Right kidney (tissue), 1 donor: ENCODE measurements around the gene TSPAN9.

Experiments used
- DNase-seq: peaks from one replicate; pipeline ENCODE4 v3.0.0-alpha.2; 2016

The TSPAN9 gene

GRCh38 chr12:3207175-3207574, 130.0 kb downstream of the TSPAN9 start:
- DNase-seq, result no peak

DNA sequence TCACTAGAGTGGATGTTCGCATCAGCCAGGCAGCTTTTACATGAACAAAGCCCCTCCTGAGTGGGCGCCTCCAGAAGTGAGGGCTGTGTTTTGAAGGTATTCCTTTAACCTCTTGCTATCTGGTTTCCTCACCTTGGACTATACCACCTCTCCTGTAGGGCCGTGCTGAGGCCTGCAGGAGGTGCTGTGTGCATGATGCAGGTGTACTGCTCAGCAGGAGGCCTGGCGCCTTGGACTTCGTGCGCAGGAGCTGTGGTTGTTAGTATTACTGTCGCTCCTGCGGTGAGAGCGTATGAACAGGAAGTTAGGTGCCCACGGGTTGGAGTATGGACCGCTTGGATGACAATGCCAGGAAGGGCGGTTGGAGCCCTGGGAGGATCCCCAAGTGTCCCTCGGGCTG, 130.7 kb downstream of the TSPAN9 start:
- DNase-seq, result no peak

GRCh38 chr12:3213188-3213587, 136.0 kb downstream of the TSPAN9 start:
- DNase-seq, result no peak

DNA sequence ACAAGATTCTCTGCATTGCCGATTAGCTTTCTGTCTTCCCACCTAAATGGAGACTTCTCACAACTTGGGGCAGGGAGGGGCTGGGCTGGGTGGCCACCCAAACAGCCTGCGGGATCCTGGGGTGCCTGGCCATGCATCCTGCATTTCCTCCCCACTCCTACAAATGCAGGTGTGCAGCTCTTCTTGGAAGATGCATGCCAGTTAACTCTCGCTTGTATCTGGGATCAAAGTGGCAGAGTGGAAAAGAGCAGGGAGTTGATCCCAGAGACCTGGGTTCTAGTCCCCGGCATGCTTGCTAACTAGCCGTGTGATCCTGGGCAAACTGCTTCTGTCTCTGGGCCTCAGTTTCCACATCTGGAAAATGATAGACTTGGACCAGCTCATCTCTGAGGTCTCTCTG, 136.6 kb downstream of the TSPAN9 start:
- no peak for DNase-seq

- DNase-seq, result no peak
These were observed 137.6 kb downstream of the TSPAN9 start for GRCh38 chr12:3214526-3215365.

DNA sequence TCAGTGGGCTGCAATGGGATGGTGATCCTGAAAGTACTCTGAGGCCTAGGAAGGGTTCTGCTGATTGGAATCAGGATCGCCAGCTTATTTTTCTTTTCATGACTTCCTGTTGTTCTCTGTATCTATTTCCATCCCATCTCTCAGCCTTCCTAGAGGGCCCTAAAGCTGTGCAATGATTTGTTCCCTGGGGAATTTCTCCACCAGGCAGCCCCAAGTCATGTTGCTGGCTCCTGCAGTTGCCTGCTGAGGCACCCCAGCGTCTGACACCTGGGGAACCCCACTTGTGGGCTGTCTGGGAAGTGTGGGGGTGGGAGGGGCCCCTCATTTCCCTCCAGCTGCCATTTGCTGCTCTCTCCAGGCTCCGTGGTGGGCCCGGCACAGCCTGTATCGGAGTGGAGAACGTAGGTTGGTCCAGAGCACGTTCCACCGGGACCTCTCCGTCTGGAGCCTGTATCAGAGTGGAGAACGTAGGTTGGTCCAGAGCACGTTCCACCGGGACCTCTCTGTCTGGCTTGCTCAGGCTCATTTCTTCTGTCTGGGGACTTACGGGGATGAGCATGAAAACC, 138.3 kb downstream of the TSPAN9 start:
- DNase-seq, result no peak

GRCh38 chr12:3216097-3216496, 138.9 kb downstream of the TSPAN9 start:
- DNase-seq, result no peak

DNA sequence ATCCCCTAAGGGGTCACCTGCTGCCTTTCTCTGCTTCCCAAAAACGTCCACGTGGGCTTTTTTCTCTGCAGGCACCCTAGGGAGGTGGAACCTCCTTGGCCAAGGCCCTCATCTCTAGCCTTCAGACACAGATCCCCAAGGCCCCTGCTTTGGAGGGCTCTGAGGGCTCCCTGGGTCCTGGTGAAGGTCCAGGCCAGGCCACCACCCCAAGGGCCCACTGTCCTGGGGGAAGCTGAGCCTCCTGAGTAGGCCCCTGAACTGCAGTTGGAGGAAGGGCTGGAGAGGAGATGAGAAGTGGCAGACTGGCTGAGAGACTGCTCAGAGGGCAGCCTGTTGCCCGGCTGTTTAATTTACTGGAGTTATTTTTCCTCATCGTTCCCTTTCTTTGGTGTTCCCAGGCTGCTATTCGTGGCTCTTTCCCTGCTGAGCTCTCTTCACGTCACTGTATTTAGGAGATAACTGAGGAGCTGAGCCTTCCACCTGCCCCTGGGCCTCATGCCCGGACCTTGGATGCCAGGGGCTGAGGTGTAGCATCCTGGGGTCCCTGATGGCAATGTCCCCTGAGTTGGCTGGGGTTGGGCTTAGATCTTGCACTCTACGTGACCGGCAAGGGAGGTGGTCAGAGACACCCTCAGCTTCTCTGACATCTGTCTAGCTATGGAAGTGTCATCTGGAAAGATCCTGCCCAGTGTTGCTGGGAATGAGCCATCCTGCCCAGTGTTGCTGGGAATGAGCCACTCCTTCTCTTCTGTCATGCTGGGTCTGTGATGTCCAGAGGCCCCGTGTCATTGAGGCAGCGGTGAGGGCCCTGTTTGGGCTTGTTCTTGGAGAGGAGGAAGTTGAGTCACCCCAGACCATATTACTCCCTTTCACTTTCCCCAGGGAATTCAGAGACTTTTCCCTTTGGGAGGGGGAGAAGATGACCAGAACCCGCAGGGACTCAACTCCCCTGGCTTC, 139.8 kb downstream of the TSPAN9 start:
- DNase-seq, result no peak

DNA sequence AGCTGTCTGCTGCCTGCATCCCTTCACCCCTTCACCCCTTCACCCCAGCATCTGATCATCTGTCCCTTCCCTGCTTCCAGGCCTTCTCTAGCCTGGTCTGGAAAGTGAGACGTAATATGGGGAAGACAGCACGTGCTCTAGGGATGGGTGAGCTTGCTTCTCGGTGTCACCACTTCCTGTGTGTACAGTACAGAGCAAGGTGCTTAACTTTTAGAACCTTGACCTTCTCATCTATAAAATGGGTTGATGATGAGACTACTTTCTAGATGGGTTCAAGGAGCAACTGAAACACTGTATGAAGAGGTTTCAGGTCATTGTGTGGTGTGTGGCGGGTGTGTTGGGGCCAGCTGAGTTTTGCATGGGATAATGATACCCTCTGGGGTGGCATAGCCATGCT, 140.5 kb downstream of the TSPAN9 start:
- DNase-seq, result no peak

DNA sequence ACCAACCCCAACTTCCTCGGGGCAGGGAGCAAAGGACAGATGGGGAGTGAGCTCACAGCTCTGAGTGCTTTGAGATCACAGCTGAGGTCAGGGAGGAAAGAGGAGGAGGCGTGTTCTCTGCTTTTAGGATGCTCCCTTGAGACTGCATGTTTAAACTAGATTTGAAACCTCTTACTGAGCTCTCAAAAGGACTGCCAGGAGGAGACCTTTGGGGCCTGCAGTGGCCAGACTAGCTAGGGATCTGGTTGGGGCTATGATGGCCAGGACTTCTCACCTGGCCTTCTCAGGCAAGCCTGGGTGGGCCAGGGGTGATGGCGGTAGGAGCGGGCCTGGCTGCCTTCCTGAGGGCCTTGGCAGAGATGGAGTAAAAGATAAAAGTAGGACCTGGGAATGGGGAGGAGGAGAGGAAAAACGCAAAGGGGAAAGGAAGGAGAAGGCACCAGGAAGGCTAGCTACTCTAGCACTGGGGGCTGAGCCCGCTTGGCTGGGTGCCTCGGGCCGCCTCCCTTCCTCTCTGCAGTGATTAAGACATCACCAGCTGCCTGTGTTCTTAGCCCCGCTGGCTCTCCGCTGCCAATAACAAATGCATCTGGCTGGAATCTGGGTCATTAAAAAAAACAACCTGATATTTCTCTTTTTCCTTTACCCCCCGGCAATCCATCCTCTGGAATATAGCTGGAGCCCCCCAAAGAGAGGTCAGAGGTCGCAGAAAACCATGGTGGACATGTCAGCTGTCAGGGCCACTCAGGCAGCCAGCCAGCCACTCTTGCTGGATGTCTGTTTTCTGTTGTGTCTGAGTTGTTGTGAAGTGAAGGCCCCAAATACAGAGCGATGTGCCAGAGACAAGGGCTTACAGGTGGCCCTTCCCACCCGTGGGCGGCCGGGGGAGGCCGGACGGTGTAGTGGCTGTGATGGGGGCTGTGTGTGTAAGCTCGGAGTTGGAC, 141.3 kb downstream of the TSPAN9 start:
- DNase-seq, result no peak

GRCh38 chr12:3219233-3219632, 142.1 kb downstream of the TSPAN9 start:
- DNase-seq, result no peak

- no peak for DNase-seq
These were observed 143.5 kb downstream of the TSPAN9 start for GRCh38 chr12:3220382-3221321.

- DNase-seq, result no peak
These were observed 145.1 kb downstream of the TSPAN9 start for GRCh38 chr12:3222306-3222705.

DNA sequence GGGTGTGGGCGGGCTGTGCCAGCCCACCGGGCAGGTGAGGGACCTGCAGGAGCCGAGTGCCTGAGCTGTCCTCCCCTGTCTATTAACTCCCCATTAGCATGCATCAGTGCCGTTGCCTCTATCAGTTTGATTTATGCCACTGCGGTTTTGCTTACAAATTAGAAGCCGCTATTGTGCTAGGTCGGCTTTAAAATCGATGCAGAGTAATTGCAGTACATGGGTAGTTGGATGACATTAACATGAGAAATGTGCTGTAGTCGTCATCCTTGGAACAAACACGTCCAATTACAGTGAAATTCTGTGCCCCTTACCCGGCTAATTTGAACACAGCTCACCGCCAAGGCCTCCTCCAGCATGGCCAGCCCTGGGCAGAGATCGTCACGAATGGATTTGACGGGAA, 145.8 kb downstream of the TSPAN9 start:
- DNase-seq, result no peak

DNA sequence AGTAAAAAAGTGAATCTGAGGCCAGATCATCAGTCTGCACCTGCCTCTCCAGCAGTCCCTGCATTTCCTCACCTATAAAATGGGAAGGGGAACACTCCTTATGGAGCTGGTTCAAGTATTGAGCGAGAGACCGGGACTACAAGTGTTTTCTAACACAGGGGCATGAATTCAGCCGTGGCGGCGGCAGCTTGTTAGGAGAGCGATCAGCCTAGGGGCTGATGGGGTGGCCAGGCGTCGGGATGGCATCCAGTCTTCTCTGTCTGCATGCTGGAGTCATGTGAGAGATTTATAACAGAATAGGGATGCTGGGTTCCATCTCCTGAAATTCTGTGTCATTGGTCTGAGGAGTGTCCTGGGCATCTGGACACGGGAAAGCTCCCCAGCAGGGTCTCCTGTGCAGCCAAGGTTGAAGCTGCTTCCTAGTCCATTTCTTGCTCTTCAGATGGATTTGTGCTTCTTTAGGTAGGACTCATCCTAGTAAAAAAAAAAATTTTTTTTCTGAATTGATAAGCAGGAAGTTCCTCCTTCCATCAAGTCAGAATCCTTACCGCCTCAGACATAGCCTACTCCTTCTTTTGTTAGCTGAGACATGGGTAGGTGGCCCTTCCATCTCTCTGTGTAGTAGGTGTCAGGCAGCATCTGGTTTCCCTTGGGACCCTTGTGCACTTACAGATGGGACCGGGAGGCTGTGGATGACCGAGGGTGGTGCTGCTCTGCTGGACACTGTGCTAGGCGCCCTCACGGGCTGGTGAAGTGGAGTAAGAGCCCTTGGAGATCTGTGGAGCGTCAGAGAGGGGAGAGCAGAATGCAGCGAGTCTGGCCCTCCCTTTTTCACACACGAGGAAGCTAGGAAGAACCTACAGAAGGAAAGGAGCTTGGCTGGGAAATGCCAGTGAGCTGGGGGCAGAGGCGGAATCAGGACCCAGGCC, 146.7 kb downstream of the TSPAN9 start:
- no peak for DNase-seq

DNA sequence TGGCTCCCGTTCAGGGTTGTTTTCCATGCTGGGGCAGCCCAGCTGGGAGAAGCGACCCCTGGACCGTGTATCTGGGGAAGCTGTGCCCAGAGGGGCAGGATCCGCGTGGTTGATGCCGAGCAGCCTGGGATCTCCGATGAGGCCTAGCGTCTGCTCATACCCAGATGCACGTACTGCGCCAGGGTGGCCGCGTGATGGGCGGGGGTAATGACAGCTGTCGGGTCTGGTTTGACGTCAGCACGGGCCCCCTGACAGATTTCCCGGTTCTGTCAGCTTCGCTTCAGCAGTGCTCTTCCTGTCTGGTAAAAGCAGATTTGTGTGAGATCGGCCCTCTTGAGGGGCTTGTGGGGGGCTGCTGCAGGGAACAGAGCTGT, 147.3 kb downstream of the TSPAN9 start:
- DNase-seq, result no peak

DNA sequence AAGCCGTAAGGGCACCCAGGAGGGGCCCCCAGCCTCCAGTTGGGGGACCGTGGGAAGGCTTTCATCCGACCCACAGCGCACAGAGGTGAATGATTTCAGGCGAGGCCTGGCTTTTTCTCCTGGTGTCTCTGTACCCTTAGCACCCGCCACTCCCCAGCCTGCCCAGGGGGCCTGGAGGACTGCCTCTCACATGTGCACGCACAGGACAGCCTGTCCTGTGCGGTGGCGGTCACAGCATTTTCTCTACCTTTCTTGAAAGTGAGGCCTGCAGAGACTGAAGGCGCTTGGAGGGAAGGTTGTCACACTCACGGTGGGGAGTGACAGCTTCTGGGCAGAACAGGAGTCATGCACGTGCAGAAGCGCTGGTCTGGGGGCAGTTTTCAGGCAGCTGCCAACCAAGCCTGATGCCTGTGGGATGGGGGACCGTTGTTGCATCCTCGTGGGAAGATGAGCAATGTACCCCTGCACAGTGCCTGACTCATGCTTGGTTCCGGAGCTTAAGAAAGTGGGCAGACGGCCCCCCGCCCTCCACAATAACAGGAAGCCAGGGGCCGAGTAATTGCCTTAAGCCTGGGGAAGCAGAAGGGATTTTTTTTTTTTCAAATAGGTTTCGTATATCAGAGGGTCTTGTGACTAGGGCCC, 148.1 kb downstream of the TSPAN9 start:
- no peak for DNase-seq

GRCh38 chr12:3225796-3226180, 148.6 kb downstream of the TSPAN9 start:
- no peak for DNase-seq

GRCh38 chr12:3226264-3226663, 149.1 kb downstream of the TSPAN9 start:
- DNase-seq, result no peak
